Memory B cell (primary cell): Measurements from ENCODE around the gene PSMD6.

Source experiments
- ATAC-seq: fragments of 150-1000 bp; cut with Tn5 transposase; 2 replicates; pipeline ENCODE4 v1.10.0; 2021; ENCODE audit warnings: low read depth, mild to moderate bottlenecking, moderate library complexity
- DNase-seq, 2 donors: peaks; one replicate each; pipeline ENCODE4 v3.0.0; 2022; ENCODE audit warnings: low spot score in 2 of 2
- H3K27ac Mint-ChIP-seq: one replicate; pipeline ENCODE4 v1.8.0; 2022; ENCODE audit warnings: mild to moderate bottlenecking, moderate library complexity, mixed read lengths
- H3K27me3 Mint-ChIP-seq: one replicate; pipeline ENCODE4 v1.8.0; 2022; ENCODE audit warnings: mixed read lengths
- H3K36me3 Mint-ChIP-seq: one replicate; pipeline ENCODE4 v1.8.0; 2022; ENCODE audit warnings: mild to moderate bottlenecking, mixed read lengths
- H3K4me1 Mint-ChIP-seq: one replicate; pipeline ENCODE4 v1.8.0; 2022; ENCODE audit warnings: mixed read lengths
- H3K4me3 Mint-ChIP-seq: one replicate; pipeline ENCODE4 v1.8.0; 2022; ENCODE audit warnings: mild to moderate bottlenecking, moderate library complexity, mixed read lengths
- H3K9me3 Mint-ChIP-seq: one replicate; pipeline ENCODE4 v1.8.0; 2022; ENCODE audit warnings: mixed read lengths

The PSMD6 gene

GRCh38 chr3:64033069-64033468 lies 9.8 kb upstream of the PSMD6 start:
- Mint-ChIP-seq H3K9me3 (peaks cover 4% of the 10 kb centered on the region), H3K36me3 (peaks cover 5% of the 10 kb centered on the region), H3K27me3 (peaks cover 7% of the 10 kb centered on the region), H3K27ac (no peak overlapping the region), H3K4me3 (no peak overlapping the region), H3K4me1 (peaks cover 4% of the 10 kb centered on the region)
- ATAC-seq (no peak), DNase-seq (no peak)

- Mint-ChIP-seq H3K27me3 (peaks cover 7% of the 10 kb centered on the region), H3K27ac (no peak overlapping the region), H3K4me1 (peaks cover 4% of the 10 kb centered on the region), H3K4me3 (no peak overlapping the region), H3K9me3 (peaks cover 4% of the 10 kb centered on the region), H3K36me3 (peaks cover 5% of the 10 kb centered on the region)
- DNase-seq: no peak
- no peak for ATAC-seq
These were observed 8.5 kb upstream of the PSMD6 start for GRCh38 chr3:64031540-64032508.

- Mint-ChIP-seq H3K4me3 (peak overlapping the region; percentile 80), H3K27ac (peak overlapping the region; percentile 68), H3K36me3 (peaks cover 5% of the 10 kb centered on the region), H3K27me3 (peaks cover 6% of the 10 kb centered on the region), H3K9me3 (peaks cover 4% of the 10 kb centered on the region), H3K4me1 (peaks cover 4% of the 10 kb centered on the region)
- ATAC-seq: peak; percentile 100
- DNase-seq: peak; percentile 71 to 80
These were observed 7.4 kb upstream of the PSMD6 start for GRCh38 chr3:64030741-64031140.

GRCh38 chr3:64029287-64029686 lies 6.0 kb upstream of the PSMD6 start:
- Mint-ChIP-seq H3K27me3 (peaks cover 6% of the 10 kb centered on the region), H3K4me3 (no peak overlapping the region), H3K9me3 (peaks cover 2% of the 10 kb centered on the region), H3K4me1 (peaks cover 4% of the 10 kb centered on the region), H3K36me3 (peaks cover 3% of the 10 kb centered on the region), H3K27ac (no peak overlapping the region)
- DNase-seq: no peak
- ATAC-seq: no peak

GRCh38 chr3:64028754-64029153 lies 5.5 kb upstream of the PSMD6 start:
- Mint-ChIP-seq H3K9me3 (no peaks in the 10 kb centered on the region), H3K27me3 (peaks cover 6% of the 10 kb centered on the region), H3K36me3 (no peaks in the 10 kb centered on the region), H3K27ac (no peak overlapping the region), H3K4me1 (peaks cover 5% of the 10 kb centered on the region), H3K4me3 (no peak overlapping the region)
- DNase-seq: no peak
- no peak for ATAC-seq

- no peak overlapping the region for H3K4me3 Mint-ChIP-seq
- peaks cover 6% of the 10 kb centered on the region for H3K27me3 Mint-ChIP-seq
- no peaks in the 10 kb centered on the region for H3K9me3 Mint-ChIP-seq
- ATAC-seq: no peak
- peaks cover 7% of the 10 kb centered on the region for H3K4me1 Mint-ChIP-seq
- no peak for DNase-seq
- no peak overlapping the region for H3K27ac Mint-ChIP-seq
- no peaks in the 10 kb centered on the region for H3K36me3 Mint-ChIP-seq
These were observed 4.4 kb upstream of the PSMD6 start for GRCh38 chr3:64027658-64028057.

GRCh38 chr3:64026346-64026745 lies 3.1 kb upstream of the PSMD6 start:
- ATAC-seq: no peak
- H3K4me1 Mint-ChIP-seq: peaks cover 15% of the 10 kb centered on the region

GRCh38 chr3:64023861-64024223 lies 548 bp upstream of the PSMD6 start:
- H3K36me3 Mint-ChIP-seq: peaks cover 4% of the 10 kb centered on the region
- H3K27me3 Mint-ChIP-seq: peaks cover 3% of the 10 kb centered on the region
- peaks cover 11% of the 10 kb centered on the region for H3K4me1 Mint-ChIP-seq
- H3K9me3 Mint-ChIP-seq: no peaks in the 10 kb centered on the region
- H3K4me3 Mint-ChIP-seq: peak overlapping the region; percentile 90
- no peak for ATAC-seq
- H3K27ac Mint-ChIP-seq: peak overlapping the region; percentile 82
- DNase-seq: no peak

More at GRCh38 chr3:64026346-64026745, 3.1 kb upstream of the PSMD6 start:
- Mint-ChIP-seq H3K27me3 (peaks cover 6% of the 10 kb centered on the region), H3K36me3 (no peaks in the 10 kb centered on the region), H3K4me3 (no peak overlapping the region), H3K27ac (no peak overlapping the region), H3K9me3 (no peaks in the 10 kb centered on the region)
- no peak for DNase-seq

- H3K9me3 Mint-ChIP-seq: no peaks in the 10 kb centered on the region
- ATAC-seq (no peak), DNase-seq (peak in 1 of 2 donors; percentile 12)
These were observed 675 bp downstream of the PSMD6 start for GRCh38 chr3:64022451-64023186.

GRCh38 chr3:64021922-64022321 lies 1.4 kb downstream of the PSMD6 start:
- no peaks in the 10 kb centered on the region for H3K9me3 Mint-ChIP-seq
- peak overlapping the region; percentile 82 for H3K27ac Mint-ChIP-seq
- no peaks in the 10 kb centered on the region for H3K27me3 Mint-ChIP-seq
- H3K4me1 Mint-ChIP-seq: peaks cover 15% of the 10 kb centered on the region
- H3K36me3 Mint-ChIP-seq: peaks cover 17% of the 10 kb centered on the region
- DNase-seq (no peak), ATAC-seq (no peak)
- H3K4me3 Mint-ChIP-seq: peak overlapping the region; percentile 90

More at GRCh38 chr3:64022451-64023186, 675 bp downstream of the PSMD6 start:
- Mint-ChIP-seq H3K27me3 (no peaks in the 10 kb centered on the region), H3K4me1 (peaks cover 11% of the 10 kb centered on the region), H3K36me3 (peaks cover 12% of the 10 kb centered on the region), H3K4me3 (peak overlapping the region; percentile 90), H3K27ac (peak overlapping the region; percentile 82)

GRCh38 chr3:64019879-64020278 lies 3.4 kb downstream of the PSMD6 start:
- DNase-seq (no peak), ATAC-seq (no peak)
- Mint-ChIP-seq H3K27ac (no peak overlapping the region), H3K27me3 (no peaks in the 10 kb centered on the region), H3K36me3 (peaks cover 21% of the 10 kb centered on the region), H3K4me3 (no peak overlapping the region), H3K9me3 (no peaks in the 10 kb centered on the region), H3K4me1 (peaks cover 17% of the 10 kb centered on the region)

- DNase-seq (no peak), ATAC-seq (no peak)
- H3K36me3 Mint-ChIP-seq: peaks cover 27% of the 10 kb centered on the region
- H3K4me1 Mint-ChIP-seq: peaks cover 20% of the 10 kb centered on the region
- no peaks in the 10 kb centered on the region for H3K27me3 Mint-ChIP-seq
- H3K9me3 Mint-ChIP-seq: no peaks in the 10 kb centered on the region
- no peak overlapping the region for H3K27ac Mint-ChIP-seq
- no peak overlapping the region for H3K4me3 Mint-ChIP-seq
These were observed 4.0 kb downstream of the PSMD6 start for GRCh38 chr3:64019271-64019670.

GRCh38 chr3:64016941-64017620 lies 6.2 kb downstream of the PSMD6 start:
- no peak for DNase-seq
- H3K4me3 Mint-ChIP-seq: no peak overlapping the region
- no peak for ATAC-seq
- H3K9me3 Mint-ChIP-seq: no peaks in the 10 kb centered on the region
- peaks cover 15% of the 10 kb centered on the region for H3K4me1 Mint-ChIP-seq
- peaks cover 42% of the 10 kb centered on the region for H3K36me3 Mint-ChIP-seq
- H3K27ac Mint-ChIP-seq: peak overlapping the region; percentile 37
- H3K27me3 Mint-ChIP-seq: no peaks in the 10 kb centered on the region

GRCh38 chr3:64011685-64012084 lies 11.6 kb downstream of the PSMD6 start:
- H3K27me3 Mint-ChIP-seq: no peaks in the 10 kb centered on the region
- H3K36me3 Mint-ChIP-seq: peaks cover 36% of the 10 kb centered on the region
- no peak for ATAC-seq
- H3K9me3 Mint-ChIP-seq: no peaks in the 10 kb centered on the region
- no peak for DNase-seq
- peaks cover 10% of the 10 kb centered on the region for H3K4me1 Mint-ChIP-seq
- no peak overlapping the region for H3K4me3 Mint-ChIP-seq
- peak overlapping the region; percentile 9 for H3K27ac Mint-ChIP-seq
